ENCODE measurements around the gene CHN2.

GRCh38 chr7:29341156-29341555, 146.6 kb downstream of the CHN2 start:
- TF ChIP-seq POLR2AphosphoS5 (IDR thresholded peaks at IDR 0.05; ENCODE audit: low read depth, low read length): no peak
- no peak for TF ChIP-seq POLR2A (IDR thresholded peaks at IDR 0.05; ENCODE audit: low read depth, low read length)

Data from GM12892 (cell line).